Measurements from ENCODE around the gene CDS2.
"Not testable (repeated sequence)": the region's sequence is repeated elsewhere in the genome, so short reads cannot be mapped to it uniquely, and the experiment has no call there.

Gene CDS2

DNA sequence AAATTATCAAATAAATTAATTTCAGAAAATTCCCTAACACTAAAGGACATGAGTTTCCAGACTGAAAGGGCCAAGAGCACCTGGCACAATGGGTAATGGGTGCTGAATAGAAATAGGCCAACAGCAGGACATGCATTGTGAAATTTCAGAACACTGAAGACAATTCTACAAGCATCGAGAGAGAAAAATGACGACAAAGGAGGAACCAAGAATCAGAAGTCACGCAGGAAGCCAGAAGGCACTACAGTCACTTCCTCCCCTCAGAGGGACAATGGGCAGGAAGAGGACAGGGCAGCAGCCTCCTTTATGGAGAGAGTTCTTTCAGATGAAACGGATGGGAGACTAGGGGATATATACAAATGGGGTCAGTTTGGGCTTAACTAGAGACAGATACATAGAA lies 36.6 kb upstream of the CDS2 start:
- CTCF ChIA-PET = interaction anchor here (4.3 kb wide), 1 partner anchor 12 kb away, joined by 38 read pairs; no protein-coding TSS in a partner anchor
- no peak for DNase-seq (ENCODE audit: low read depth, low spot score)
- POLR2A ChIA-PET = no interaction called here
- H3K4me3 ChIP-seq (ENCODE audit: low read depth, low read length) = no peak overlapping the region
- no peak for TF ChIP-seq CTCF (IDR thresholded peaks at IDR 0.05; ENCODE audit: insufficient read depth, low read length, missing control alignments)

DNA sequence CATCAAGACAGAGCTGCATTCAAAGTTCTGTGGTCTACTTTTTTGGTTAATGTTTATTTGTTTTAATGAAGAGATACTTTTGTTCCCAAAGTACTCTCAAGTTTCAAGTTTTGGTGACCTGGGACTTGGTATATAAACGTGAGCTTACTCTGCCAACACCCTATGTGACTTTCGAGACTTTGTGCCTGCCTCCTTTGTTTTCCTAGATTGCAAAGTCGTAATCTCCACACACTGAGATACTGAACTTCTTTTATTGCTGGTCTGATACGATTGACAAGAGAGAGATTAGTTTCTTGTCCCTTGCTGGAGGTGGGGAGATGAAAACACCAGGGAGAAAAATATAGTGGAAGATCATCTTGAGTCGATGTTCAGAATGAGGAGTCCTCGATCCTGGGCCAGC lies 34.9 kb upstream of the CDS2 start:
- no peak for TF ChIP-seq CTCF (IDR thresholded peaks at IDR 0.05; ENCODE audit: insufficient read depth, low read length, missing control alignments)
- POLR2A ChIA-PET = no interaction called here
- CTCF ChIA-PET = interaction anchor here (4.3 kb wide), 1 partner anchor 10 kb away, joined by 38 read pairs; no protein-coding TSS in a partner anchor
- H3K4me3 ChIP-seq (ENCODE audit: low read depth, low read length) = no peak overlapping the region
- no peak for DNase-seq (ENCODE audit: low read depth, low spot score)

DNA sequence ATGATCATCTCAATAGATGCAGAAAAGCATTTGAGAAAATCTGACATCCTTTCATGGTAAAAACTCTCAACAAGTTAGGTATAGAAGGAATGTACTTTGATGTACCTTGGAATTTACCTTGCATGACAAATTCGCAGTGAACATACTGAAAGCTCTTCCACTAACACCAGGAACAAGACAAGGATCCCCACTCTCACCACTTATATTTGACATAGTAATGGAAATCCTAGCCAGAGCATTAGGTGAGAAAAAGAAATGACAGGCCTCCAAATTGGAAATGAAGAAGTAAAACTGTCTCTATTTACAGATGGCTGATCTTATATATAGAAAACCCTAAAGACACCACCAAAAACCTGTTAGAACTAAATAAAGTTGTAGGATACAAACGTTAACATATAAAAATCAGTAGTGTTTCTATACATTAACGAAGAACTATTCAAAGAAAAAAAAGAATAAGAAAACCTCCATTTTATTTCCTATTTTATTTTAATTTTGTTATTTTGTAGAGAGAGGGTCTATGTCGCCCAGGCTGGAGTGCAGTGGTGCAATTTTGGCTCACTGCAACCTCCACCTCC lies 34.0 kb upstream of the CDS2 start:
- POLR2A ChIA-PET = no interaction called here
- DNase-seq (ENCODE audit: low read depth, low spot score) = no peak
- CTCF ChIA-PET = interaction anchor here (1.9 to 4.3 kb wide), 2 partner anchors 9 to 100 kb away, joined by 7 to 38 read pairs; no protein-coding TSS in a partner anchor
- no peak overlapping the region for H3K4me3 ChIP-seq (ENCODE audit: low read depth, low read length)
- TF ChIP-seq CTCF (IDR thresholded peaks at IDR 0.05; ENCODE audit: insufficient read depth, low read length, missing control alignments) = no peak

- TF ChIP-seq CTCF (IDR thresholded peaks at IDR 0.05; ENCODE audit: insufficient read depth, low read length, missing control alignments) = no peak
- DNase-seq (ENCODE audit: low read depth, low spot score) = no peak
- ChIA-PET CTCF (interaction anchor here (1.7 kb wide), 1 partner anchor 10 kb away, joined by 7 read pairs; no protein-coding TSS in a partner anchor), POLR2A (no interaction called here)
- no peak overlapping the region for H3K4me3 ChIP-seq (ENCODE audit: low read depth, low read length)
Measured at GRCh38 chr20:5095454-5095853, 31.4 kb upstream of the CDS2 start.

GRCh38 chr20:5095931-5096330 lies 30.9 kb upstream of the CDS2 start:
- POLR2A ChIA-PET = no interaction called here
- CTCF ChIA-PET = interaction anchor here (1.7 kb wide), 1 partner anchor 10 kb away, joined by 7 read pairs; no protein-coding TSS in a partner anchor

GRCh38 chr20:5096463-5096862 lies 30.3 kb upstream of the CDS2 start:
- TF ChIP-seq CTCF (IDR thresholded peaks at IDR 0.05; ENCODE audit: insufficient read depth, low read length, missing control alignments) = no peak
- no peak overlapping the region for H3K4me3 ChIP-seq (ENCODE audit: low read depth, low read length)
- CTCF ChIA-PET = interaction anchor here (1.7 kb wide), 1 partner anchor 9 kb away, joined by 7 read pairs; no protein-coding TSS in a partner anchor
- no peak for DNase-seq (ENCODE audit: low read depth, low spot score)
- POLR2A ChIA-PET = no interaction called here

More at GRCh38 chr20:5095931-5096330, 30.9 kb upstream of the CDS2 start:
- H3K4me3 ChIP-seq (ENCODE audit: low read depth, low read length) = no peak overlapping the region
- DNase-seq (ENCODE audit: low read depth, low spot score) = no peak
- no peak for TF ChIP-seq CTCF (IDR thresholded peaks at IDR 0.05; ENCODE audit: insufficient read depth, low read length, missing control alignments)

GRCh38 chr20:5099009-5099408 lies 27.8 kb upstream of the CDS2 start:
- CTCF ChIA-PET = interaction anchor here (1.0 to 4.3 kb wide), 12 partner anchors 9 to 493 kb away, joined by 3 to 61 read pairs (median 6); no protein-coding TSS in a partner anchor
- POLR2A ChIA-PET; H3K4me3 ChIP-seq (ENCODE audit: low read depth, low read length); DNase-seq (ENCODE audit: low read depth, low spot score): not testable (repeated sequence)

DNA sequence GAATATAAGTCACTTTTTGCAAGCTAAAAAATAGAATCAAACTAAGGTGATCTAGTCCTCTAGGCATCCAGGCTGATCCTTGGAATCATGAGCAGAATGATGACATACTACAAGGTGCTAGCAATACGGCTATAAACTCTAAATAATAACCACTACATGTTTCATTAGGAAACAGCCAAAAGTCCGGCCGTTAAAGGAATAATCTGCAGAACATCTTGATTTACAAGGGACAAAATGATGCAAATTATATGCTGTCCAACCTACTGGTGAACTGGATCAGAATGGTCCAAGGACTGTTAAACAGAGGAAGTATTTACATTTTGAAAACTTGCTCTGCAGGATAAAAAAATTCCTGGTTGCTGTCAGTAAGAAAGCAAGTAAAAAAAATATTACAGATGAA lies 26.9 kb upstream of the CDS2 start:
- H3K4me3 ChIP-seq (ENCODE audit: low read depth, low read length); POLR2A ChIA-PET; DNase-seq (ENCODE audit: low read depth, low spot score): not testable (repeated sequence)
- CTCF ChIA-PET = interaction anchor here (0.9 to 4.8 kb wide), 16 partner anchors 8 to 494 kb away, joined by 3 to 61 read pairs (median 5); no protein-coding TSS in a partner anchor
